HepG2 (cell line): ENCODE results near the gene PPIB. TPM values are rescaled to one million over a fixed set of nuclear protein-coding genes. Genes with fewer than 3 reads are reported as not detected.
A peak's percentile ranks its signal among the peaks of the same experiment; 100 is the strongest.

ENCODE experiments used
- EZH2 ChIP-seq: conservative IDR thresholded peaks from 2 replicates; pipeline ENCODE4 v1.6.1; 2012; ENCODE audit warnings: mild to moderate bottlenecking, low read depth, low read length, moderate library complexity
- FOXK2 ChIP-seq: fragments of 450-650 bp; IDR thresholded peaks from 2 replicates; pipeline ENCODE4 v1.6.1; 2016
- GABPA ChIP-seq, 2 experiments: IDR thresholded peaks; 2 replicates each; pipeline ENCODE4 v1.6.1; 2011 to 2016; ENCODE audit warnings: low read depth in 2 of 2, low read length in 1 of 2, missing biosample characterization in 1 of 2, missing genetic modification characterization in 1 of 2
- NAIF1 ChIP-seq: sonication (generic); formaldehyde crosslinking; IDR thresholded peaks from 2 replicates; pipeline ENCODE4 v1.5.0; 2020; ENCODE audit warnings: mild to moderate bottlenecking, missing genetic modification reagents, borderline replicate concordance
- NR2F6 ChIP-seq, 2 experiments: IDR thresholded peaks; 2 replicates each; pipeline ENCODE4 v1.6.1; 2016; ENCODE audit warnings: antibody characterized with exemption in 1 of 2, mild to moderate bottlenecking in 1 of 2
- PAX8 ChIP-seq: sonication (generic); formaldehyde crosslinking; IDR thresholded peaks from 2 replicates; pipeline ENCODE4 v1.8.0; 2022; ENCODE audit warnings: mild to moderate bottlenecking, missing genetic modification reagents, borderline replicate concordance
- RFX1 ChIP-seq: fragments of 450-650 bp; IDR thresholded peaks from 2 replicates; pipeline ENCODE4 v1.6.1; 2017
- TEAD3 ChIP-seq: optimal IDR thresholded peaks from 2 replicates; pipeline ENCODE3; 2016; ENCODE audit warnings: borderline replicate concordance
- ZNF232 ChIP-seq: sonication (generic); formaldehyde crosslinking; IDR thresholded peaks from 2 replicates; pipeline ENCODE4 v1.4.0; 2020; ENCODE audit warnings: missing genetic modification reagents, borderline replicate concordance
- ZNF30 ChIP-seq: sonication (generic); formaldehyde crosslinking; IDR thresholded peaks from 2 replicates; pipeline ENCODE4 v1.5.0; 2020; ENCODE audit warnings: mild to moderate bottlenecking, missing genetic modification reagents
- ZNF644 ChIP-seq: IDR thresholded peaks from 2 replicates; pipeline ENCODE4 v1.6.1; 2016; ENCODE audit warnings: low read depth
- polyA plus RNA-seq, 8 experiments: library from polyadenylated mRNA; depleted of rRNA in 3 of 8; stranded (reverse) in 7 of 8; unstranded in 1 of 8; fragments of >200 nt; fragmentation: Illumina TruSeq in 4 of 8; extraction: Trizol in 4 of 8; gene quantifications; 2 replicates each; pipeline versions ENCODE4 v1.2.1 to v1.2.3, GENCODE V29; 2011 to 2016; ENCODE audit warnings: low read depth in 4 of 8, missing spikeins in 1 of 8, mixed read lengths in 1 of 8; ENCODE audit not compliant: insufficient read depth in 1 of 8
- total RNA-seq, 5 experiments: library from RNA; depleted of rRNA; stranded (reverse); fragments of >200 nt; fragmentation: Illumina TruSeq; extraction: Trizol; gene quantifications; 2 replicates each; pipeline ENCODE4 v1.2.3, GENCODE V29; 2016; ENCODE audit warnings: low read depth in 1 of 5
- TF ChIP-seq, protein P1 (sequence below): fragments of 450-650 bp; IDR thresholded peaks from 2 replicates; pipeline ENCODE4 v1.6.1; 2017; ENCODE audit warnings: mild to moderate bottlenecking
- TF ChIP-seq, protein P2 (sequence below): sonication (generic); formaldehyde crosslinking; IDR thresholded peaks from 2 replicates; pipeline ENCODE4 v1.9.0; 2022; ENCODE audit warnings: low read depth, missing genetic modification reagents
- TF ChIP-seq, protein P3 (sequence below): sonication (generic); formaldehyde crosslinking; IDR thresholded peaks from 2 replicates; pipeline ENCODE4 v1.4.0; 2020; ENCODE audit warnings: mild to moderate bottlenecking, low read depth, missing genetic modification reagents
- TF ChIP-seq, protein P4 (sequence below): sonication (generic); formaldehyde crosslinking; IDR thresholded peaks from 2 replicates; pipeline ENCODE4 v1.5.0; 2020; ENCODE audit warnings: mild to moderate bottlenecking, missing genetic modification reagents, borderline replicate concordance
- TF ChIP-seq, protein P5 (sequence below): sonication (generic); IDR thresholded peaks from 2 replicates; pipeline ENCODE4 v1.6.1; 2016; ENCODE audit warnings: low read depth, borderline replicate concordance
- TF ChIP-seq, protein P6 (sequence below): sonication (generic); formaldehyde crosslinking; conservative IDR thresholded peaks from 2 replicates; pipeline ENCODE4 v1.4.0; 2020; ENCODE audit warnings: missing genetic modification reagents

The PPIB gene
- total and polyA plus RNA-seq, 2 of the 13 experiments (the other 11 are each of a cell fraction or from before 2014, with no cell fraction given) = 780 to 882 TPM

DNA sequence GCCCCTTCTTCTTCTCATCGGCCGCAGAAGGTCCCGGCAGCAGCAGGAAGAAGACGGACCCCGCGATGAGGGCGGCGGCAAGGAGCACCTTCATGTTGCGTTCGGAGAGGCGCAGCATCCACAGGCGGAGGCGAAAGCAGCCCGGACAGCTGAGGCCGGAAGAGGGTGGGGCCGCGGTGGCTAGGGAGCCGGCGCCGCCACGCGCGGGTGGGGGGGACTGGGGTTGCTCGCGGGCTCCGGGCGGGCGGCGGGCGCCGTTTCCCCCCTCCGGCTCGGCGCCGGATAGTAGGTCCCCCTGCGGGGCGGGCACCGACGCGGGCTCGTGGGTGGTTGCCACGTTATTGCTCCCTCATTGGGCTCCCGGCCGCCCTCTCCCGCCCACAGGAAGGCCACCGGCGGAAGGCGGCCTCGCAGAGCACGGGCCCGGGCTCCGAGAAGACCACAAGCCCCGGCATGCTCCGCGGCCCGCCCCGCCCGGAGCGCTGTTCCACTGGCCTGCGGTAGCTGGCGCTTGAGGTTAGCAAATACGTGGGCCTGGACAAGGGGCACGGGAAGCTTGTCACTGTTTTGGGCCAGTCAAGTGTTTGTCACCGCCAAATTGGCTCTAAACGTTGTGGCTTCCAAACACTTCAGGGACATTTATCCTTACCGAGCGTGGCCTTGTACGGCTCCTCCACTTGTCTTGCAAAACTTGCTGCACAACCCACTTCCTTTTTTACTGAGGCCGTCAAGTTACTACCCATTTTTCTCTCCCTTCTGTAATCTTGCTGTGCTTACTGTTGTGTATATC lies at the start of gene PPIB (continued):
- TF ChIP-seq, protein P1, sequence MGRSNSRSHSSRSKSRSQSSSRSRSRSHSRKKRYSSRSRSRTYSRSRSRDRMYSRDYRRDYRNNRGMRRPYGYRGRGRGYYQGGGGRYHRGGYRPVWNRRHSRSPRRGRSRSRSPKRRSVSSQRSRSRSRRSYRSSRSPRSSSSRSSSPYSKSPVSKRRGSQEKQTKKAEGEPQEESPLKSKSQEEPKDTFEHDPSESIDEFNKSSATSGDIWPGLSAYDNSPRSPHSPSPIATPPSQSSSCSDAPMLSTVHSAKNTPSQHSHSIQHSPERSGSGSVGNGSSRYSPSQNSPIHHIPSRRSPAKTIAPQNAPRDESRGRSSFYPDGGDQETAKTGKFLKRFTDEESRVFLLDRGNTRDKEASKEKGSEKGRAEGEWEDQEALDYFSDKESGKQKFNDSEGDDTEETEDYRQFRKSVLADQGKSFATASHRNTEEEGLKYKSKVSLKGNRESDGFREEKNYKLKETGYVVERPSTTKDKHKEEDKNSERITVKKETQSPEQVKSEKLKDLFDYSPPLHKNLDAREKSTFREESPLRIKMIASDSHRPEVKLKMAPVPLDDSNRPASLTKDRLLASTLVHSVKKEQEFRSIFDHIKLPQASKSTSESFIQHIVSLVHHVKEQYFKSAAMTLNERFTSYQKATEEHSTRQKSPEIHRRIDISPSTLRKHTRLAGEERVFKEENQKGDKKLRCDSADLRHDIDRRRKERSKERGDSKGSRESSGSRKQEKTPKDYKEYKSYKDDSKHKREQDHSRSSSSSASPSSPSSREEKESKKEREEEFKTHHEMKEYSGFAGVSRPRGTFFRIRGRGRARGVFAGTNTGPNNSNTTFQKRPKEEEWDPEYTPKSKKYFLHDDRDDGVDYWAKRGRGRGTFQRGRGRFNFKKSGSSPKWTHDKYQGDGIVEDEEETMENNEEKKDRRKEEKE = no peak
- no peak; the same call in 1 of the 2 replicates for TF ChIP-seq PAX8 (CRISPR knock-in tag)
- TF ChIP-seq, protein P2, sequence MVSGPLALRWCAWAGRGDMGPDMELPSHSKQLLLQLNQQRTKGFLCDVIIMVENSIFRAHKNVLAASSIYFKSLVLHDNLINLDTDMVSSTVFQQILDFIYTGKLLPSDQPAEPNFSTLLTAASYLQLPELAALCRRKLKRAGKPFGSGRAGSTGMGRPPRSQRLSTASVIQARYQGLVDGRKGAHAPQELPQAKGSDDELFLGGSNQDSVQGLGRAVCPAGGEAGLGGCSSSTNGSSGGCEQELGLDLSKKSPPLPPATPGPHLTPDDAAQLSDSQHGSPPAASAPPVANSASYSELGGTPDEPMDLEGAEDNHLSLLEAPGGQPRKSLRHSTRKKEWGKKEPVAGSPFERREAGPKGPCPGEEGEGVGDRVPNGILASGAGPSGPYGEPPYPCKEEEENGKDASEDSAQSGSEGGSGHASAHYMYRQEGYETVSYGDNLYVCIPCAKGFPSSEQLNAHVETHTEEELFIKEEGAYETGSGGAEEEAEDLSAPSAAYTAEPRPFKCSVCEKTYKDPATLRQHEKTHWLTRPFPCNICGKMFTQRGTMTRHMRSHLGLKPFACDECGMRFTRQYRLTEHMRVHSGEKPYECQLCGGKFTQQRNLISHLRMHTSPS = peak; percentile 32
- no peak for TF ChIP-seq ZNF644 (CRISPR knock-in tag)
- TF ChIP-seq, protein P3, sequence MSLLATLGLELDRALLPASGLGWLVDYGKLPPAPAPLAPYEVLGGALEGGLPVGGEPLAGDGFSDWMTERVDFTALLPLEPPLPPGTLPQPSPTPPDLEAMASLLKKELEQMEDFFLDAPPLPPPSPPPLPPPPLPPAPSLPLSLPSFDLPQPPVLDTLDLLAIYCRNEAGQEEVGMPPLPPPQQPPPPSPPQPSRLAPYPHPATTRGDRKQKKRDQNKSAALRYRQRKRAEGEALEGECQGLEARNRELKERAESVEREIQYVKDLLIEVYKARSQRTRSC (CRISPR knock-in tag) = no peak
- TF ChIP-seq TEAD3 (CRISPR knock-in tag) = peak; percentile 78
- TF ChIP-seq, protein P4, sequence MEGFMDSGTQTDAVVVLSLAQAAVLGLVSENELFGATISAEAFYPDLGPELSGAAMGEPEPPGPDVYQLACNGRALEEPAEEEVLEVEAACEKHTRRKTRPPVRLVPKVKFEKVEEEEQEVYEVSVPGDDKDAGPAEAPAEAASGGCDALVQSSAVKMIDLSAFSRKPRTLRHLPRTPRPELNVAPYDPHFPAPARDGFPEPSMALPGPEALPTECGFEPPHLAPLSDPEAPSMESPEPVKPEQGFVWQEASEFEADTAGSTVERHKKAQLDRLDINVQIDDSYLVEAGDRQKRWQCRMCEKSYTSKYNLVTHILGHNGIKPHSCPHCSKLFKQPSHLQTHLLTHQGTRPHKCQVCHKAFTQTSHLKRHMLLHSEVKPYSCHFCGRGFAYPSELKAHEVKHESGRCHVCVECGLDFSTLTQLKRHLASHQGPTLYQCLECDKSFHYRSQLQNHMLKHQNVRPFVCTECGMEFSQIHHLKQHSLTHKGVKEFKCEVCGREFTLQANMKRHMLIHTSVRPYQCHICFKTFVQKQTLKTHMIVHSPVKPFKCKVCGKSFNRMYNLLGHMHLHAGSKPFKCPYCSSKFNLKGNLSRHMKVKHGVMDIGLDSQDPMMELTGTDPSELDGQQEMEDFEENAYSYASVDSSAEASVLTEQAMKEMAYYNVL (CRISPR knock-in tag) = peak; percentile 58; the same call in 1 of the 2 replicates
- no peak for TF ChIP-seq ZNF30 (CRISPR knock-in tag)
- TF ChIP-seq RFX1 = no peak
- TF ChIP-seq, protein P5, sequence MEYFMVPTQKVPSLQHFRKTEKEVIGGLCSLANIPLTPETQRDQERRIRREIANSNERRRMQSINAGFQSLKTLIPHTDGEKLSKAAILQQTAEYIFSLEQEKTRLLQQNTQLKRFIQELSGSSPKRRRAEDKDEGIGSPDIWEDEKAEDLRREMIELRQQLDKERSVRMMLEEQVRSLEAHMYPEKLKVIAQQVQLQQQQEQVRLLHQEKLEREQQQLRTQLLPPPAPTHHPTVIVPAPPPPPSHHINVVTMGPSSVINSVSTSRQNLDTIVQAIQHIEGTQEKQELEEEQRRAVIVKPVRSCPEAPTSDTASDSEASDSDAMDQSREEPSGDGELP = peak; percentile 71; the same call in 1 of the 2 replicates
- TF ChIP-seq NR2F6 (IDR thresholded peaks at IDR 0.05) = no peak
- TF ChIP-seq NR2F6 (CRISPR knock-in tag; IDR thresholded peaks at IDR 0.05) = 0 out of 2 replicates have a peak, but pooled peaks have one; percentile 26
- TF ChIP-seq EZH2 = no peak
- TF ChIP-seq, protein P6, sequence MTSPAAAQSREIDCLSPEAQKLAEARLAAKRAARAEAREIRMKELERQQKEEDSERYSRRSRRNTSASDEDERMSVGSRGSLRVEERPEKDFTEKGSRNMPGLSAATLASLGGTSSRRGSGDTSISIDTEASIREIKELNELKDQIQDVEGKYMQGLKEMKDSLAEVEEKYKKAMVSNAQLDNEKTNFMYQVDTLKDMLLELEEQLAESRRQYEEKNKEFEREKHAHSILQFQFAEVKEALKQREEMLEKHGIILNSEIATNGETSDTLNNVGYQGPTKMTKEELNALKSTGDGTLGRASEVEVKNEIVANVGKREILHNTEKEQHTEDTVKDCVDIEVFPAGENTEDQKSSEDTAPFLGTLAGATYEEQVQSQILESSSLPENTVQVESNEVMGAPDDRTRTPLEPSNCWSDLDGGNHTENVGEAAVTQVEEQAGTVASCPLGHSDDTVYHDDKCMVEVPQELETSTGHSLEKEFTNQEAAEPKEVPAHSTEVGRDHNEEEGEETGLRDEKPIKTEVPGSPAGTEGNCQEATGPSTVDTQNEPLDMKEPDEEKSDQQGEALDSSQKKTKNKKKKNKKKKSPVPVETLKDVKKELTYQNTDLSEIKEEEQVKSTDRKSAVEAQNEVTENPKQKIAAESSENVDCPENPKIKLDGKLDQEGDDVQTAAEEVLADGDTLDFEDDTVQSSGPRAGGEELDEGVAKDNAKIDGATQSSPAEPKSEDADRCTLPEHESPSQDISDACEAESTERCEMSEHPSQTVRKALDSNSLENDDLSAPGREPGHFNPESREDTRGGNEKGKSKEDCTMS (CRISPR knock-in tag) = no peak
- TF ChIP-seq NAIF1 (CRISPR knock-in tag) = peak; percentile 85
- TF ChIP-seq FOXK2 = peak; percentile 89
- peak; percentile 85 for TF ChIP-seq GABPA (IDR thresholded peaks at IDR 0.05; ENCODE audit: low read depth, low read length)
- TF ChIP-seq GABPA (CRISPR knock-in tag; IDR thresholded peaks at IDR 0.05; ENCODE audit: low read depth) = peak; percentile 87
- TF ChIP-seq ZNF232 (CRISPR knock-in tag) = no peak; the same call in 1 of the 2 replicates
